ENCODE results near the gene B3GNT8. TPM values are rescaled to one million over a fixed set of nuclear protein-coding genes. Genes with fewer than 3 reads are reported as not detected.

B3GNT8 gene
- total and polyA plus RNA-seq, 9 donors, result 0.51 to 2.2 (median 1.2) TPM; not detected in 1

DNA sequence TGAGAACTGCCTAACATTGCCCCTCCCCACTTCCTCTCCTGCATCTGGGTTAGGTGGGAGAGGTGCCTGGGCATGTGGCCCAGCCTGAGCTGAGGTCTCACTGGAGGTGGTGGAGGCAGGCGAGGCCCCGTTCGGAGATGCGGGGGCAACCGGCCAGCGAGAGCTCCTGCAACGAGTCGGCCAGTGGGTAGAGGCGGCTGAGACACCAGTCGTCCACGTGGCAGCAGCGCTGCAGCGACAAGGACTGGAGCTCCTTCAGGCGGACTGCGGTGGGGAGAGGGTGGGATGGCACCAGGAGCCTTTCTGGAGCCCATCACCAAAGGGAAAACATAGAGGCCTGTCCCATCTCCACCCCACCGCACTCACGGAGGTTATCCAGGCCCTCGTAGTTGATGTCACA lies 6.0 kb upstream of the B3GNT8 start:
- Histone ChIP-seq H3K36me3 (no peaks in the 10 kb centered on the region), H3K27ac (no peak overlapping the region), H3K4me1 (ENCODE audit: insufficient read depth) (no peaks in the 10 kb centered on the region), H3K4me3 (no peak overlapping the region), H3K9me3 (no peaks in the 10 kb centered on the region), H3K27me3 (no peaks in the 10 kb centered on the region)
- TF ChIP-seq POLR2A (IDR thresholded peaks at IDR 0.05) (no peak), EP300 (IDR thresholded peaks at IDR 0.05) (no peak)
- TF ChIP-seq, protein P1, sequence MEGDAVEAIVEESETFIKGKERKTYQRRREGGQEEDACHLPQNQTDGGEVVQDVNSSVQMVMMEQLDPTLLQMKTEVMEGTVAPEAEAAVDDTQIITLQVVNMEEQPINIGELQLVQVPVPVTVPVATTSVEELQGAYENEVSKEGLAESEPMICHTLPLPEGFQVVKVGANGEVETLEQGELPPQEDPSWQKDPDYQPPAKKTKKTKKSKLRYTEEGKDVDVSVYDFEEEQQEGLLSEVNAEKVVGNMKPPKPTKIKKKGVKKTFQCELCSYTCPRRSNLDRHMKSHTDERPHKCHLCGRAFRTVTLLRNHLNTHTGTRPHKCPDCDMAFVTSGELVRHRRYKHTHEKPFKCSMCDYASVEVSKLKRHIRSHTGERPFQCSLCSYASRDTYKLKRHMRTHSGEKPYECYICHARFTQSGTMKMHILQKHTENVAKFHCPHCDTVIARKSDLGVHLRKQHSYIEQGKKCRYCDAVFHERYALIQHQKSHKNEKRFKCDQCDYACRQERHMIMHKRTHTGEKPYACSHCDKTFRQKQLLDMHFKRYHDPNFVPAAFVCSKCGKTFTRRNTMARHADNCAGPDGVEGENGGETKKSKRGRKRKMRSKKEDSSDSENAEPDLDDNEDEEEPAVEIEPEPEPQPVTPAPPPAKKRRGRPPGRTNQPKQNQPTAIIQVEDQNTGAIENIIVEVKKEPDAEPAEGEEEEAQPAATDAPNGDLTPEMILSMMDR (IDR thresholded peaks at IDR 0.05), result no peak
- WGBS, 3 donors, result 82 to 91% (median 85%) methylated on average over 18 of the region's 18 CpGs
- no peak for DNase-seq
- intact Hi-C loops (cut with DNase I), result loop anchor here in 1 of 4 donors (10.0 kb wide), 1 partner anchor 108 kb away; no protein-coding TSS in a partner anchor

DNA sequence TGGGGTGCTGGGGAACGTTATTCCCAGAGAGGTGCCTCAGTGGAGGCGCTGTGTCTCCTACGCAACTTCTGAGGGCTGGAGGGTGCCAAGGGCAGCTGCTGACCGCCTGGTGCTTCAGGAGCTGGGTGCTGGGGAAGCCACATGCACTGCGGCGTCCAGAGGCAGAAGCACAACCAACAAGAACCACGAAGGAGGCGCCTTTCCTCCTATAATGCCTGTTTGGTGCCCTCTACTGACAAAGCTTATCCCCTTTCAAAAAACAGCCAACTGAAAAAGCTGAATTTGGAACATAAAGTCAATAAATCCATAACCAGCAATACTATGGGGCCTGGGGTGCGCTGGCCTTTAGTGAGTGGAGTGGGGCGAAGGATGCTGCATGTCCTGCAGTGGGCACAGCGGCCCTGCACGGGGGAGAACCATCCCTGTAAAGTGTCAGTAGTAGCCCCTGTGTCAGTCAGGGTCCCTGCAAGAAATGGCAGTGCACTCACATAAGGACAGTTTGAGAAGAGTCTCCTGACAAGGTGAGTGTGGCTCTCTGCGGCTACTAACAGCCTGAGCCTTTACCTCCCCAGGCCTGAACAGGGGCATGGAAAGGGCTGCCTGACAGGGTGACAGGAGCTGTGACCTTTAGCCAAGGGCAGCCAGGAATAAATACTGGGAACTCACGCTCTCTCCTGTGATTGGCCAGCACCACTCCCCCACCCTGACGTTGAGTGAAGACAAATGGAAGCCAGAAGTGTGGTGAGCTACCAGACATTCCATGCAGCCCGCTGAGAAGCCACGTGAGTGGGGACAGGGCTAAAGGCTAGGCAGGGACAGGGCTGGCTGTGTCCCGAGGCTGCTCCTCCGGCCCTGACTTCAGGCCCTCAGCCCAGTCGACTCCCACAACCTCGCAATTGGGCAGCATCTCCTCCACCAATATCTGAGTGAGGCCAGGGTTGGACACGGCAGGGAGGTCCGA lies 4.5 kb upstream of the B3GNT8 start:
- Histone ChIP-seq H3K27ac (no peak overlapping the region), H3K4me1 (ENCODE audit: insufficient read depth) (peaks cover 4% of the 10 kb centered on the region), H3K4me3 (no peak overlapping the region), H3K9me3 (no peaks in the 10 kb centered on the region), H3K27me3 (no peaks in the 10 kb centered on the region), H3K36me3 (no peaks in the 10 kb centered on the region)
- no peak for DNase-seq
- WGBS, 3 donors, result 56 to 63% (median 62%) methylated on average over 23 of the region's 23 CpGs
- intact Hi-C loops (cut with DNase I), result loop anchor here in 1 of 4 donors (10.0 kb wide), 1 partner anchor 107 kb away; no protein-coding TSS in a partner anchor
- TF ChIP-seq, protein P1 (IDR thresholded peaks at IDR 0.05), result no peak
- TF ChIP-seq POLR2A (IDR thresholded peaks at IDR 0.05) (no peak), EP300 (IDR thresholded peaks at IDR 0.05) (no peak)

DNA sequence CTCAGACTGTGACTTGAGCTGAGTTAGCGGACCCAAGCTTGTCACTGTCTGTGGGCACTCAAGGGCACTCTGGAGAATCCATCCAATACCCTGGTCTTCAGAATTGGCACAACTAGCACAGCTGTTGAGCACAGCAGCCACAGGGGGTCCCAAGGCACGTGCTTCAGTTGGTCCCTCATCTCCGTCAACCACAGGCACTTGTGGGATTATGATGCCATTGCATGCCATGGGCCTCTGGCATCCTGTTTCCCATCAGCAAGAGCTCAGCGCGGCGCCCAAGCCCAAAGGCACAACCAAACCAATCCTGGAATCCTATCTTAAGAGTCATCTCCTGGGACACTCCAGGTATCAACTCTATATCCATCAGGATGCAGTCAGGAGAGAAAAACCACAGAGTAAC lies 3.7 kb upstream of the B3GNT8 start:
- intact Hi-C loops (cut with DNase I), result loop anchor here in 1 of 4 donors (10.0 kb wide), 1 partner anchor 106 kb away; no protein-coding TSS in a partner anchor
- no peak for DNase-seq
- Histone ChIP-seq H3K4me3 (no peak overlapping the region), H3K9me3 (no peaks in the 10 kb centered on the region), H3K27ac (no peak overlapping the region), H3K27me3 (no peaks in the 10 kb centered on the region), H3K4me1 (ENCODE audit: insufficient read depth) (peaks cover 6% of the 10 kb centered on the region), H3K36me3 (no peaks in the 10 kb centered on the region)
- WGBS, 3 donors, result 71 to 93% (median 92%) methylated on average over 6 of the region's 6 CpGs
- TF ChIP-seq, protein P1 (IDR thresholded peaks at IDR 0.05), result no peak

DNA sequence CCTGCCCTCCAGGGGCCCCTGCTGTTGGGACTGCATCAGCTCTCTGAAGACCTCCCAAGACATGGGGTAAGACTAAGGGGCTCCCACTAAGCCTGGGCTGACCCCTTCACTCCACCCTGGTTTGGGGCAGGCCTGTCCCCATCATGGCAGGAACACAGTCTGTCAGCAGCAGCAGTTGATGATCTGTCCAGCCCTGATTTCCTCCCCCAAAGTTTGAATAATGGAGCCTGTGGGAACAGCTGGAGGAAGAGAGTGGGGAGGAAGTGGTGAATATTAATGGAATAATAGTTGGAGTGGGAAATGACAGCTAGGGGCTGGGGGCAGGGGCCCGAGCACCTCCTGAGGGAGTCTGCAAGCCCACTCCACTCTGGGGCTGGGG lies 1.3 kb upstream of the B3GNT8 start:
- H3K36me3 ChIP-seq, result no peaks in the 10 kb centered on the region
- DNase-seq, result no peak
- H3K27me3 ChIP-seq, result no peaks in the 10 kb centered on the region
- intact Hi-C loops (cut with DNase I), result no loop called here
- no peaks in the 10 kb centered on the region for H3K9me3 ChIP-seq
- H3K4me3 ChIP-seq, result peak overlapping the region; percentile 54
- TF ChIP-seq, protein P1 (IDR thresholded peaks at IDR 0.05), result no peak
- H3K27ac ChIP-seq, result peak overlapping the region in 1 of 2 donors; percentile 68
- H3K4me1 ChIP-seq (ENCODE audit: insufficient read depth), result peaks cover 6% of the 10 kb centered on the region
- 71 to 86% (median 74%) methylated on average over 1 of the region's 1 CpG for WGBS, 3 donors
